Coronary artery (tissue), 2 donors: ENCODE data around the gene METTL21A.

Experiments used
- DNase-seq: peaks from one replicate; pipeline ENCODE4 v3.0.0-alpha.2; 2017; ENCODE audit warnings: low spot score
- H3K27ac ChIP-seq, 2 donors: fragments of 200-600 bp; sonication (generic); one replicate each; pipeline ENCODE4 v1.5.1; 2016 to 2019
- H3K4me3 ChIP-seq: fragments of 200-600 bp; sonication (generic); 2 replicates; pipeline ENCODE4 v1.5.1; 2016; ENCODE audit warnings: mild to moderate bottlenecking, moderate library complexity
- TF ChIP-seq, protein P1 (sequence below): fragments of 200-600 bp; sonication (generic); IDR thresholded peaks from one replicate; pipeline ENCODE4 v1.5.1; 2019; ENCODE audit warnings: antibody characterized with exemption

Gene METTL21A

GRCh38 chr2:207593277-207593676 is 31.9 kb downstream of the METTL21A start:
- TF ChIP-seq, protein P1, sequence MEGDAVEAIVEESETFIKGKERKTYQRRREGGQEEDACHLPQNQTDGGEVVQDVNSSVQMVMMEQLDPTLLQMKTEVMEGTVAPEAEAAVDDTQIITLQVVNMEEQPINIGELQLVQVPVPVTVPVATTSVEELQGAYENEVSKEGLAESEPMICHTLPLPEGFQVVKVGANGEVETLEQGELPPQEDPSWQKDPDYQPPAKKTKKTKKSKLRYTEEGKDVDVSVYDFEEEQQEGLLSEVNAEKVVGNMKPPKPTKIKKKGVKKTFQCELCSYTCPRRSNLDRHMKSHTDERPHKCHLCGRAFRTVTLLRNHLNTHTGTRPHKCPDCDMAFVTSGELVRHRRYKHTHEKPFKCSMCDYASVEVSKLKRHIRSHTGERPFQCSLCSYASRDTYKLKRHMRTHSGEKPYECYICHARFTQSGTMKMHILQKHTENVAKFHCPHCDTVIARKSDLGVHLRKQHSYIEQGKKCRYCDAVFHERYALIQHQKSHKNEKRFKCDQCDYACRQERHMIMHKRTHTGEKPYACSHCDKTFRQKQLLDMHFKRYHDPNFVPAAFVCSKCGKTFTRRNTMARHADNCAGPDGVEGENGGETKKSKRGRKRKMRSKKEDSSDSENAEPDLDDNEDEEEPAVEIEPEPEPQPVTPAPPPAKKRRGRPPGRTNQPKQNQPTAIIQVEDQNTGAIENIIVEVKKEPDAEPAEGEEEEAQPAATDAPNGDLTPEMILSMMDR: no peak
- Histone ChIP-seq H3K4me3 (no peak overlapping the region), H3K27ac (no peak overlapping the region)
- DNase-seq: no peak

- TF ChIP-seq, protein P1: no peak
- DNase-seq: no peak
- no peak overlapping the region for H3K4me3 ChIP-seq
- H3K27ac ChIP-seq: no peak overlapping the region
Measured at GRCh38 chr2:207589143-207589542, 36.1 kb downstream of the METTL21A start.

DNA sequence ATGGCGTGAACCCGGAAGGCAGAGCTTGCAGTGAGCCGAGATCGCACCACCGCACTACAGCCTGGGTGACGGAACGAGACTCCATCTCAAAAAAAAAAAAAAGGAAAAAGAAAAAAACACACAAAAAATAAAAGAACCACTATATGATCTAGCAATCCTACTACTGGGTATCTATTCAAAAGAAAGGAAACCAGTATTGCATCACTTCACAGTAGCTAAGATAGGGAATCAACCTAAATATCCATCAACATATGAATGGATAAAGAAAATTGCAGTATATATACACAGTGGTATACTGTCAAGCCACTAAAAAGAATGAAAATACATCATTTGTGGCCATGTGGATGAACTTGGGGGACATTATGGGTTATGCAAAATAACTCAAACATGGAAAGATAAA is 37.9 kb downstream of the METTL21A start:
- Histone ChIP-seq H3K4me3 (no peak overlapping the region), H3K27ac (no peak overlapping the region)
- no peak for DNase-seq
- TF ChIP-seq, protein P1: no peak

GRCh38 chr2:207584952-207585351 is 40.2 kb downstream of the METTL21A start:
- no peak for DNase-seq
- H3K4me3 ChIP-seq: no peak overlapping the region
- TF ChIP-seq, protein P1: no peak
- no peak overlapping the region for H3K27ac ChIP-seq

GRCh38 chr2:207571370-207571769 is 53.8 kb downstream of the METTL21A start:
- H3K4me3 ChIP-seq: no peak overlapping the region
- DNase-seq: no peak
- TF ChIP-seq, protein P1: no peak
- H3K27ac ChIP-seq: no peak overlapping the region

DNA sequence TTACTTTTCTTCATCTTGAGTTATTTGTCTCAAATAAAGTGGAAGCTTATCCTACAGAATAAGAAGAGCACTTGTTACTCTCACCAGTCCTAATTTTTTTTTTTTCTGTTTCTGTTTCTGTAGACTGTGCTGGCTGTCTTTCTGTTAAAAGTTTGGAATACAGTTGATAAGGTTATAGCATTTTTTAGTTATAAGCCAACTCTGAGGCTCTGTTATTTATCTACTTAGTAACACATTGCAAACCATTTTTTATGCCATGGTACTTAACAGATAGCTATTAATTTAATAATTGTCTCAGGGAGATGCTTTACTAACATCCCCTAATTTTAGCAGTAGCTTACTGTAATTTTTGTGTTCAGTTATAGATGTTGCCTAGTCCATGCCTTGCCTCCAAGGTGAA is 57.5 kb downstream of the METTL21A start:
- Histone ChIP-seq H3K27ac (no peak overlapping the region), H3K4me3 (no peak overlapping the region)
- DNase-seq: no peak
- TF ChIP-seq, protein P1: no peak

- H3K27ac ChIP-seq: no peak overlapping the region
- no peak for DNase-seq
- TF ChIP-seq, protein P1: no peak
- H3K4me3 ChIP-seq: no peak overlapping the region
Measured at GRCh38 chr2:207565736-207566500, 59.3 kb downstream of the METTL21A start.
